Measurements from ENCODE around the gene DVL2.
A peak's percentile ranks its signal among the peaks of the same experiment; 100 is the strongest.

DVL2 gene

DNA sequence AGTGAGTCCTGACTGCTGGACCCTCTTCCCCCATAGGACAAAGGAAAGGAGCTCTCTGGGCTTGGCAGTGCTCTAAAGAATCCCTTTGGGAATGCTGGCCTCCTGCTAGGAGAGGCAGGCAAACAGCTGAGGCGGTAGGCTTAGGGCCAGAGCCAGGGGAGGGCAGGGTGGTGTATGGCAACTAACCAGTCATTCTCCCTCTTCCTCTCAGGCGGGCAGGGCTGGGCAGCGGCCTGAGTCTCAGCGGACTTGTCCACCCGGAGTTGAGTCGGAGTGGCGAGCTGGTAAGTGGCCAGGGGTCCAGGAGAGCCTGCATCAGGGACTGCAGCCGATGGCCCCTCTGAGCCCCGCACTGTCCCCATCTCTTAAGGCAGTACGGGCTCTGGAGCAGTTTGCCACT is 10.2 kb downstream of the DVL2 start:
- no peak overlapping the region for H3K27ac ChIP-seq
- TF ChIP-seq, protein P1, sequence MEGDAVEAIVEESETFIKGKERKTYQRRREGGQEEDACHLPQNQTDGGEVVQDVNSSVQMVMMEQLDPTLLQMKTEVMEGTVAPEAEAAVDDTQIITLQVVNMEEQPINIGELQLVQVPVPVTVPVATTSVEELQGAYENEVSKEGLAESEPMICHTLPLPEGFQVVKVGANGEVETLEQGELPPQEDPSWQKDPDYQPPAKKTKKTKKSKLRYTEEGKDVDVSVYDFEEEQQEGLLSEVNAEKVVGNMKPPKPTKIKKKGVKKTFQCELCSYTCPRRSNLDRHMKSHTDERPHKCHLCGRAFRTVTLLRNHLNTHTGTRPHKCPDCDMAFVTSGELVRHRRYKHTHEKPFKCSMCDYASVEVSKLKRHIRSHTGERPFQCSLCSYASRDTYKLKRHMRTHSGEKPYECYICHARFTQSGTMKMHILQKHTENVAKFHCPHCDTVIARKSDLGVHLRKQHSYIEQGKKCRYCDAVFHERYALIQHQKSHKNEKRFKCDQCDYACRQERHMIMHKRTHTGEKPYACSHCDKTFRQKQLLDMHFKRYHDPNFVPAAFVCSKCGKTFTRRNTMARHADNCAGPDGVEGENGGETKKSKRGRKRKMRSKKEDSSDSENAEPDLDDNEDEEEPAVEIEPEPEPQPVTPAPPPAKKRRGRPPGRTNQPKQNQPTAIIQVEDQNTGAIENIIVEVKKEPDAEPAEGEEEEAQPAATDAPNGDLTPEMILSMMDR (conservative IDR thresholded peaks at IDR 0.05) = no peak

DNA sequence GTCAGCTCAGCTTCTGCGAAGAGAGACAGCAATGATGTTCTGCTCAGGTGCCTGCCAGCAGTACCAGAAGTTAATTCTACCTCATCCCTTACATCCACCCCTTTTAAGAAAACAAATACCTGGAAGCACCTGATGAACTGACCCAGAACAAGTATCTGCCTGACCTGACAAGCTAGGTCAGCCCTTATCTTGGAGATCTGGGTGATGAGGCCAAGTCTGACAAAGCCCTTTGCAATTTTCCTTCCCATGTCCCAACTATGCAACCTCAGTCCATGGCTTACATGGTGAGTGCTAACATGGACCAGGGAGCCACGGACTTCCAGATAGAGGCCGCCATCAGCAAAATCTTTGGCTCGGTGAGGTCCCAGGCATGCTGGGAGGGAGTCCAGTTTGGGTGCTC is 10.9 kb downstream of the DVL2 start:
- TF ChIP-seq, protein P1 (conservative IDR thresholded peaks at IDR 0.05) = no peak
- no peak overlapping the region for H3K27ac ChIP-seq

DNA sequence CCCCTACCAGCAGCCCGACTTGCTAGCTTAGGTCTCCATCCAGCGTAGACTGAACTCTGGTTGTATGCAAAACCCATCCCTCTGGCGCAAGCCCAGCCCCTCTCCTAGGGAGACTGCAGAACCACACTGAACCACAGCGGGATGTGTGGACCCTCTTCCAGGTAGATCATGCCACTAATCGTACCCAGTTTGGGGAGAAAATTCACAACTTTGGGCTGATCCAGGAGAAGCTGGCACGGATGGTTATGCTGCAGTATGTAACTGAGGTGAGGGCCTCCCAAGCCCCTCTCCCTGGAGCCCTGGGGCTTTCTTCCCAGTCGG is 11.4 kb downstream of the DVL2 start:
- H3K27ac ChIP-seq = no peak overlapping the region

DNA sequence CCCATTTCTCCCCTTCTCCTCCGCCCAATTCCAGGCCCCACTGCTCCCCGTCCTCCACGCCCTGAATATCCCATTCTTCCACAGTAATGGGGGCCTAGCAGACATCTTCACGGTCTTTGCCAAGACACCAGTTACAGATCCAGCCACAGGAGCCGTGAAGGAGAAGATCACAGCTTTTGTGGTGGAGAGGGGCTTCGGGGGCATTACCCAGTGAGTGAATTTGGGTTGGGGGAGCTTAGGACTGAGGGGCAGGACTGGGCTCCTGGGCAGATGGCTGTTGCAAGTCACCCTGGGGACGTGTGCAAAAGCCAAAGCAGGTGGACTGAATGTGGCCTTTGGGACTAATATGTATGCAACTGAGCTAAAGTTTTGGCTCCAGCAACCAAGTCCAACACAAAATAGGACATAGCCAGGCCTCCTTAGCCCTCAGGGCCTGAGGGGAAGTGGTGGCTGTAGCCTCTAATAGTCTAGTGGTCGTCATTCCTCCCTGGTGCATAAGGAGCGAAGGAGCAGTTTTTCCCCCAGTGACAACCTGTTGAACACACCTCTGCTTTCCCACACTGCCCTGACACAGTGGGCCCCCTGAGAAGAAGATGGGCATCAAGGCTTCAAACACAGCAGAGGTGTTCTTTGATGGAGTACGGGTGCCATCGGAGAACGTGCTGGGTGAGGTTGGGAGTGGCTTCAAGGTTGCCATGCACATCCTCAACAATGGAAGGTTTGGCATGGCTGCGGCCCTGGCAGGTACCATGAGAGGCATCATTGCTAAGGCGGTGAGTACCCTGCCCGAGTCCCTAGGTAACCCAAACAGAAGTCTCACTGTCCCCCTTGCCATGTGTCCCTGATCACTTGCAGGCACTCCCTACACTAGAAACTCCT is 12.0 kb downstream of the DVL2 start:
- TF ChIP-seq, protein P1 (conservative IDR thresholded peaks at IDR 0.05) = no peak
- H3K27ac ChIP-seq = no peak overlapping the region

More for the DNA sequence above, 11.4 kb downstream of the DVL2 start:
- TF ChIP-seq, protein P1 (conservative IDR thresholded peaks at IDR 0.05) = no peak

DNA sequence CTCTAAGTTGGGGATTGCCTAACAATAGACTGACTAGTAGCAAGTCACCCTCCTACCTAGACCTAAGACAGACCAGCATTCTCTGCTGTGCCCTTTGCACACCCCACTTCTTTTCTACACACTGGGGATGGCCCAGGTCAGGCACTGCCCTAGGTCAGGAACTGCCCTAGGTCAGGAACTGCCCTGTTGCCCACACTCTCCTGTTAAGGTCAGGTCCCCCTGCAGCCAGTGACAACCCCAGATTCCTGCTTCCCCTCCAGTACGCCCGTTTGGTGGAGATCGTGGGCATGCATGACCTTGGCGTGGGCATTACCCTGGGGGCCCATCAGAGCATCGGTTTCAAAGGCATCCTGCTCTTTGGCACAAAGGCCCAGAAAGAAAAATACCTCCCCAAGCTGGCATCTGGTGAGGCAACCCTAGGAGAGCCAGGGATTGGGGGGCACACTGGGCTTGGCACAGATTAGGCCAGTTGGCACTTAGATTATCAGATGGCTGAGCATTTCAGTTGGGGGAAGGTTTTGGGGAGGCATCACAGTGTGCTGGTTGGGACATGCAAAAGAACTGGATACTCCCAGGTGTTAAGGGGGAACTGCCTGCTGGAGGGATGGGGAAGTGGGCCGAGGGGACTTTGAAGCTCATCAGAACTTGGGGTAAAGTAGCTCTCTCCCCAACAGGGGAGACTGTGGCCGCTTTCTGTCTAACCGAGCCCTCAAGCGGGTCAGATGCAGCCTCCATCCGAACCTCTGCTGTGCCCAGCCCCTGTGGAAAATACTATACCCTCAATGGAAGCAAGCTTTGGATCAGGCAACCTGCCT is 12.8 kb downstream of the DVL2 start:
- TF ChIP-seq, protein P1 (conservative IDR thresholded peaks at IDR 0.05) = no peak
- peak overlapping the region; percentile 81; the same call in 1 of the 2 replicates for H3K27ac ChIP-seq

DNA sequence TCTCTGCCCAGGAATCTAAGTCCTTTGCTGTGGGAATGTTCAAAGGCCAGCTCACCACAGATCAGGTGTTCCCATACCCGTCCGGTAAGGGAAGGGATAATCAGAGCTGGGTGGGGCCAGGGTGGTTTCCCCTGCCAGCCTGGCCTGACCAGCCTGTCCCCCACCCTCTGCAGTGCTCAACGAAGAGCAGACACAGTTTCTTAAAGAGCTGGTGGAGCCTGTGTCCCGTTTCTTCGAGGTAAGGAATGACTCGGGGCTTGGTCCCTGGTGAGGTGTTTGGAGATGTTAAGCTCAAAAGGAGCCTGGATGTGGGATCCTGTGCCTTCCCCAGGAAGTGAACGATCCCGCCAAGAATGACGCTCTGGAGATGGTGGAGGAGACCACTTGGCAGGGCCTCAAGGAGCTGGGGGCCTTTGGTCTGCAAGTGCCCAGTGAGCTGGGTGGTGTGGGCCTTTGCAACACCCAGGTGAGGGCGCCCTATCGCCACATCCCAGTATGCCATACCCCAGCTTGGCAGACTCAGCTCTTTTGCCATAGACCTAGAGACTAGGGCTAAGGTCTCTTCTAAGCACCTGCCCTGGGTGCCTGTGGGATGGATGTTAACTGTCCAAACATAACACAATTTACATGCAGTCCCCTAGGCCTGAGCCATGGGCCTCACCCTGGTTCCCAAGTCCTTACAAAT is 13.6 kb downstream of the DVL2 start:
- H3K27ac ChIP-seq = peak overlapping the region; percentile 81

More for the DNA sequence above, 13.6 kb downstream of the DVL2 start:
- TF ChIP-seq, protein P1 (conservative IDR thresholded peaks at IDR 0.05) = peak; percentile 55

Measured in VCaP (cell line).